ENCODE data around the gene CHRNG.

Gene CHRNG

DNA sequence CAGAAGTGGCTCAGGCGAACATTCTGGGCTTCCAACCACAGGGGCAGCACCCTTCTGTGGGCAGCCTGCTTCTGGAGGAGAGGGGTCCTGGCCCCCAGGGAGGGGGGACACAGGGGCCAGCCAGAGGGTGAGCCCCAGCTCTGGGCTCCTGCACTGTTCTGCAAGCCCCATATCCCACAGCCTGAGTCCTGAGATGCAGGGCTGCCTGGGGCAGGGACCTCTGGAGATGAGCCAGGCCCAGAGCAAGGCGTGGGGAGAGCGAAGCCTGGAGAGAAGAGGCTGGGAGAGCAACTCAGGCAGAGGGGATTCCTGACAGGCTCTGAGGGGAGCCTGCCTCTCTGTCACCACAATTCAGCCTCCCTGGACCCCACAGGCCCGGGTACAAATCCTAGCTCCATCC lies 32.8 kb upstream of the CHRNG start:
- DNase-seq, result no peak

- no peak for DNase-seq
Observed at GRCh38 chr2:232508251-232508650, 31.2 kb upstream of the CHRNG start.

DNA sequence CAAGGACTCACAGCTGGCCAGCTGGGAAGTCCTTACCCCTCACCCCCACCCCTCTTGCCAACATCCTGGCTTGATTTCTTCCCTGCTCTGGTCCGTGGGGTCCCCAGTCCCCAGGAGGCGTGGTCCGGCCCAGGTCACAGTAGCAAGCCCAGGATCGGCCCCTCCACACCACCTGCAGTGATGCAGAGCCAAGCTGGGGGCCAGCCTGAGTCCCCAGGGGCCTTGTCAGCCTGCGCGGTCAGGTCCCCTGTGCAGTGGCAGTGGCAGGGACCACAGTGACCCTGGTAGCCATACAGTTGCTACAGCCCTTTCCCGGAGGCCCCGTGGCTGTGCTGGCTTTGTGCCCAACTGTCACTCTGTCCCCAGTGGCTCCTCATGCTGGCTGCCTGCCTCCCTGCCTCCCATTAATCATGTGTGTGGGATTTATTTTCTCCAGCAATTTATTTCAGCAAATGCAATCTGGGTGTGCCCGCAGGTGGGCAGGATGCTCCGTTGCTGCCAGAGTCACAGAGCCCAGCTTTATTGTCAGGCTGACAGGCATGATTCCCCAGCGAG lies 28.1 kb upstream of the CHRNG start:
- no peak for DNase-seq

DNA sequence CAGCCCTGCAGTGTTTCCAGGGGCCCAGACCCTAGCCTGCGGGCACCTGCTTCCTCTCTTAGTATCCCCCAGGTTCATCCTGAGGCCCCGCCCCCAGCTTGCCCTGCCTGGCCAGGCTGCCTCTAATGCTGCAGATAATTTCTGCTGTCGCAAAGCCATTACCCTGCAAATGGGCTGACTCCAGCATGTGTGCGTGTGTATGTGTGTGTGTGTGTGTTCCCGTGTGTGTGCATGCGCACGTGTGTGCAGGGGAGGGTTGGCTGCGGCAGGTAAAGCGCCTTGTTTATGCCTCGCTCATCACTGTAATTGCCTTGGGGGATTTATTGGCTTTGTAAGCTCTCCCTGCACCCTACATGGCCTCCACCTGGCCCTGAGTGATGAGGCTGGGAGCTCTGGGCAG lies 26.9 kb upstream of the CHRNG start:
- DNase-seq, result no peak

GRCh38 chr2:232513353-232513752 lies 26.1 kb upstream of the CHRNG start:
- no peak for DNase-seq

- DNase-seq, result no peak
Observed at GRCh38 chr2:232515639-232516038, 23.9 kb upstream of the CHRNG start.

- no peak for DNase-seq
Observed at GRCh38 chr2:232516551-232516950, 22.9 kb upstream of the CHRNG start.

DNA sequence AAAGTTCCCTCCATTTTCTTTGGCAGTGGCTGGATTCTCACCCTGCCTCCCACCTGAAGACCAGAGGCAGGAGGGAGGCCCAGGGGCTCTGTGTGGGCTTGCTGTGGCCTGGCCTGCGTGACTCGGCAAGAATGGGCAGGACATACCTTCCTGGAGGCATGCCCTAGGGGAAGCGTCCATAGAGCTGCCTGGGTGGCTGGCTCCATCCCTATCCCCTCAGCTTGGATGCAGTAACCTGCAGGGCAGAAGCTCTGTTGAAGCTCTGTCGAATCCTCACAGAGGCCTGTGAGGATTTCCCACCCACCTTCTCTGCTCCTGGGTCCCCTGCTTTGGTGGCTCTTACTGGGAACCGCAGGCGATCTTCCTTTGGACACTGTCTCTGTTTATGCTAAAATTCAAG lies 20.6 kb upstream of the CHRNG start:
- DNase-seq, result no peak

DNA sequence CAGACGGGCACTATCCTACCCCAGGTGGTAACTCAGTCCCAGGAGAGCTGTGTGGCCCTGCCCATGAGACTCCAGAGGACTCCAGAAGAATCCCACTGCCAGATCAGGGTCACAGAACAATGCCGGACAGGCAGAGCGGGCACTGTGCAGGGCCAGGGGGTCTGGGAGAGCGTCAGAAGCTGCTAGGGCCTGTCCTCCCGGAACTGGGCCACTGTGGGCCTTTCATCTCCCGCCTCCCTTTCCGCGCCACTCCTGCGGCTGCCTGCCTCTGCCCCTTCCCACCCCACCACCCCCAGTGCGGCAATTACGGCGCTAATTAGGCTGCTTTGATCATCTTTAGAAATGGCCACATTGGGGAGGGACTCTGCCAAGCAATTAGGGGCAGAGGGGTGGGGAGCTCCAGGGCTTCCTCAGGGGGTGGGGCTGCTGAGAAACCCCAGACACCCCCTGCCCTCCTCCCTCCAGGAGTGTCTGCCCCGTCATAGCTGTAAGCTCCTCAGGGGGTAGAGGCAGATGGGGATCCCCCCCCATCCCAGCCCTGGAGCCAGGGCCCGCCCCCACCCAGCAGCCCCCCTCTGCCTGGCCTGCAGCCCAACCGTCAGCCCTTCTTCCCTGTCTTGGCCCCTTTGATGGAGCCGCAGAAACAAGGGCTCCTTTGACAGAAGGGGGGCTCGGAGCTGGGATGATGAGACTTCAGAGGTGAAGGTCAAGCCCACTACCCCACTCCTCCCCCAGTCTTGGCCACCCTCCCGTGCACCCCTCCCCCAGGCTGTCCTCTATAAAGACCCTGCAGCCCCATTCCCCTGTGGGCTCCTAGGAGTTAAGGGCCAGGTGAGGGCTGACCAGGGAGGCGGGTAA lies 19.7 kb upstream of the CHRNG start, which contains the start of gene PRSS56:
Gene PRSS56, plus strand, starts transcription at position 808 of the 858 bp plus-strand sequence. CDS start 211 bp downstream, outside the sequence.
- no peak for DNase-seq

DNA sequence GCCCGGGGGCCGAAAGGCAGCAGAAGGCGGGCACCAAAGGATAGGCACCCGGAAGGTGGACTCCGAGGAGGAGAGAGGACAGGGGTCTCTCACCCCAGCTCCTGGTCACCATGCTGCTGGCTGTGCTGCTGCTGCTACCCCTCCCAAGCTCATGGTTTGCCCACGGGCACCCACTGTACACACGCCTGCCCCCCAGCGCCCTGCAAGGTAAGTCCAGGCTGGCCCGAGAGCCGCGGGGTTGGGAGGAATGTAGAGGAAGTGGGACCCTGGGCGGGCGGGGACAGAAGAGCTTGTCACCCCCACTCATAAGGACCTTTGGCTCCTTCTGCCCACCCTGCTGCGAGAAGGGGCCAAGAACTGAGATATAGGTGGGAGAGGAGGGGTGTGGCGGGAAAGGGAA lies 19.0 kb upstream of the CHRNG start:
- peak; percentile 34 for DNase-seq

- DNase-seq, result no peak
Observed at GRCh38 chr2:232521098-232521497, 18.4 kb upstream of the CHRNG start.

- DNase-seq, result peak; percentile 54
Observed at GRCh38 chr2:232521959-232522622, 17.4 kb upstream of the CHRNG start.

DNA sequence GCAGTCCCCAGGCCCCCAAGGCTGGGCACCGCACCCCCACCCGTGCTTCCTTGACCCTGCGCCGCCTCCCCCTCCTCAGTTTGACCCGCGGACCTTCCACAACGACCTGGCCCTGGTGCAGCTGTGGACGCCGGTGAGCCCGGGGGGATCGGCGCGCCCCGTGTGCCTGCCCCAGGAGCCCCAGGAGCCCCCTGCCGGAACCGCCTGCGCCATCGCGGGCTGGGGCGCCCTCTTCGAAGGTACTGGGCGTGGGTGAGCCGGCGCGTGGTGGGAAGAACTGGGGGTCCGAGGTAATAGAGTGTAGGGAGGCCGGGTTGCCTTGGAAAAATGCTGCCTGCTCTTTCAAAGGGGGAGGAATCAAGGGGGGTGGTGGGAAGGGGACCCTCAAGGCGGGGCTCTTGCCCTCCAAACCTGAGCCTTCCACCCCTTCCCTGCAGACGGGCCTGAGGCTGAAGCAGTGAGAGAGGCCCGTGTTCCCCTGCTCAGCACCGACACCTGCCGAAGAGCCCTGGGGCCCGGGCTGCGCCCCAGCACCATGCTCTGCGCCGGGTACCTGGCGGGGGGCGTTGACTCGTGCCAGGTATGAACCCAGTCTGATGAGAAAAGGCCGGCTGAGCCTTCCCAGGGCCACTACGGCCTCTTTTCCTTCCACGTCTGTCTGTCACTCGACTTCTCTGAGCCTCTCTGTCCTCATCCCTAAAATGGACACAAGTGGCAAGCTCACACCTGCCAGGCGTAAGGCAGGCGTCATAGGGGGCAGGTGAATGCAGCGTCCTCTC lies 16.7 kb upstream of the CHRNG start:
- DNase-seq, result no peak

GRCh38 chr2:232523402-232523681 lies 16.1 kb upstream of the CHRNG start:
- DNase-seq, result no peak

DNA sequence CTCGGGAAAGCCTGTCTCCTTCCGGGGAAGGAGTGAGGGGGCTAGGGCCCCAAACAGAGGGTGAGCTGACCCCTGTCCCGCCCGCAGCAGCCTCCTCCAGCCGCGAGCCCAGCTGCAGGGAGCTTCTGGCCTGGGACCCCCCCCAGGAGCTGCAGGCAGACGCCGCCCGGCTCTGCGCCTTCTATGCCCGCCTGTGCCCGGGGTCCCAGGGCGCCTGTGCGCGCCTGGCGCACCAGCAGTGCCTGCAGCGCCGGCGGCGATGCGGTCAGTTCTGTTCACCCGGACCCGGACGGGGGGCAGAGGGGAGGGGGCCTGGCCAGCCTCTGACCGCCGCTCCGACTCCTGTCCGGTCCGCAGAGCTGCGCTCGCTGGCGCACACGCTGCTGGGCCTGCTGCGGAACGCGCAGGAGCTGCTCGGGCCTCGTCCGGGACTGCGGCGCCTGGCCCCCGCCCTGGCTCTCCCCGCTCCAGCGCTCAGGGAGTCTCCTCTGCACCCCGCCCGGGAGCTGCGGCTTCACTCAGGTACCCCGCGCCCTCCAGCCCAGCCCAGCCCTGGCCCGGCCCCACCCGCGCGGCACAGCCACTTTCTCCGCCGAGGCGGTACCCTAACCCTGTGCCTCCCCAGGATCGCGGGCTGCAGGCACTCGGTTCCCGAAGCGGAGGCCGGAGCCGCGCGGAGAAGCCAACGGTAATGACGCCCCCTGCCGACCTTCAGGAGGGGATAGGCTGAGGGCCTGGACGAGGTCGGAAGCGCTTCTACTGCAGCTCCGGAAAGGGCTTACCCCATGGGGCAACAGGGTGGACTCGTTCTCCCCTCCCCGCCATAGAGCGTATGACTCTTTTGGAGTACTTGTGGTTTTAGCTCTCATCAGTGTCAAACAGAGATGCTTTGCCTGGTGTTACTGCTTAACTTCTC lies 15.6 kb upstream of the CHRNG start:
- DNase-seq, result no peak

- DNase-seq, result no peak
Observed at GRCh38 chr2:232524771-232525170, 14.7 kb upstream of the CHRNG start.

- DNase-seq, result no peak
Observed at GRCh38 chr2:232525199-232525598, 14.3 kb upstream of the CHRNG start.

- DNase-seq, result no peak
Observed at GRCh38 chr2:232525791-232526371, 13.6 kb upstream of the CHRNG start, which contains the start of gene CHRND. Gene CHRND, plus strand, starts transcription at chr2:232526160. Its CDS starts 56 bp downstream, at chr2:232526216.

GRCh38 chr2:232526372-232526941 lies 13.0 kb upstream of the CHRNG start:
- no peak for DNase-seq

DNA sequence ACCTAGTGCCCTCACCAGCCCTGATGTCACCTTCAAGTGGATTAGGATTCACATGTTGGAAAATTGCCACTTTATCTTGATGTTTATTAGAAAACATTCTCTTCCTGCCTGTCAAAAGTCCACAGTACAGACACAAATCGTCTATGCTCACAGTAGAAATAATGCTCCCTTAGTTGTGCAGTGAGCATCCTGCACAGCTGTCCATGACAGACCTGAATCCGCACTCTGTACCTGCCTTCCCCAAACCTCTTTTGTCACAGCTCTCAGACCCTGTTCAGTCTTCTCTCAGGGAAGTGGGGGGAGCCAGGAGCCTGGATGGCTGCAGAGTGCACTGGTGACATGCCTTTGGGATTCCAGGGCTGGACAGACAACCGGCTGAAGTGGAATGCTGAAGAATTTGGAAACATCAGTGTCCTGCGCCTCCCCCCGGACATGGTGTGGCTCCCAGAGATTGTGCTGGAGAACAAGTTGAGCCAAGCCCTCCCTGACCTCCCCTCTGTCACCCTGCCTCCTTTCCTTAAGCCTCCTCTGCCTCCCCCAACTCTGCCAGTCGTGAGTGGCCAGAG lies 11.5 kb upstream of the CHRNG start:
- DNase-seq, result no peak

Data from RPMI8226 (cell line).